Fibroblast of gingiva (primary cell): ENCODE data around the gene KIZ.

Experiments used
- DNase-seq: peaks from one replicate; pipeline ENCODE4 v3.0.0-alpha.2; 2011; ENCODE audit warnings: low read depth

Gene KIZ

GRCh38 chr20:21179757-21180156 lies 53.9 kb downstream of the KIZ start:
- DNase-seq: peak; percentile 75

- no peak for DNase-seq
Observed at GRCh38 chr20:21180248-21180647, 54.4 kb downstream of the KIZ start.

GRCh38 chr20:21181028-21181427 lies 55.1 kb downstream of the KIZ start:
- no peak for DNase-seq

GRCh38 chr20:21182832-21183563 lies 57.1 kb downstream of the KIZ start:
- peak; percentile 85 for DNase-seq

GRCh38 chr20:21183722-21184121 lies 57.8 kb downstream of the KIZ start:
- peak; percentile 7 for DNase-seq

GRCh38 chr20:21184819-21185218 lies 58.9 kb downstream of the KIZ start:
- DNase-seq: peak; percentile 14

- no peak for DNase-seq
Observed at GRCh38 chr20:21185849-21186248, 60.0 kb downstream of the KIZ start.

- DNase-seq: no peak
Observed at GRCh38 chr20:21189761-21190523, 64.1 kb downstream of the KIZ start.

- no peak for DNase-seq
Observed at GRCh38 chr20:21190869-21191268, 65.0 kb downstream of the KIZ start.

- no peak for DNase-seq
Observed at GRCh38 chr20:21191839-21192238, 66.0 kb downstream of the KIZ start.

GRCh38 chr20:21202259-21202658 lies 76.4 kb downstream of the KIZ start:
- no peak for DNase-seq

- DNase-seq: no peak
Observed at GRCh38 chr20:21203088-21203656, 77.3 kb downstream of the KIZ start.

GRCh38 chr20:21206584-21206983 lies 80.7 kb downstream of the KIZ start:
- DNase-seq: no peak

- no peak for DNase-seq
Observed at GRCh38 chr20:21208999-21209398, 83.1 kb downstream of the KIZ start.

GRCh38 chr20:21209668-21210067 lies 83.8 kb downstream of the KIZ start:
- no peak for DNase-seq

GRCh38 chr20:21213691-21214090 lies 87.8 kb downstream of the KIZ start:
- no peak for DNase-seq

- no peak for DNase-seq
Observed at GRCh38 chr20:21214431-21214830, 88.5 kb downstream of the KIZ start.

GRCh38 chr20:21219686-21220085 lies 93.8 kb downstream of the KIZ start:
- no peak for DNase-seq

GRCh38 chr20:21224217-21224616 lies 98.3 kb downstream of the KIZ start:
- no peak for DNase-seq

- DNase-seq: peak; percentile 39
Observed at GRCh38 chr20:21225215-21225947, 99.5 kb downstream of the KIZ start.

- no peak for DNase-seq
Observed at GRCh38 chr20:21228511-21228910, 102.6 kb downstream of the KIZ start.

- peak; percentile 22 for DNase-seq
Observed at GRCh38 chr20:21229163-21229562, 103.3 kb downstream of the KIZ start.

GRCh38 chr20:21230220-21230619 lies 104.3 kb downstream of the KIZ start:
- DNase-seq: no peak
